Neutrophil (primary cell): ENCODE measurements around the gene ASAP3.
"Not testable (repeated sequence)": the region's sequence is repeated elsewhere in the genome, so short reads cannot be mapped to it uniquely, and the experiment has no call there.

Source experiments
- H3K27ac ChIP-seq: fragments of 200-600 bp; sonication (generic); 2 replicates; pipeline ENCODE4 v1.5.1; 2016; ENCODE audit warnings: mild to moderate bottlenecking, moderate library complexity
- H3K27me3 ChIP-seq: fragments of 200-600 bp; sonication (generic); 2 replicates; pipeline ENCODE4 v1.6.0; 2016; ENCODE audit warnings: mild to moderate bottlenecking
- H3K36me3 ChIP-seq: fragments of 200-600 bp; sonication (generic); 2 replicates; pipeline ENCODE4 v1.5.1; 2017
- H3K4me1 ChIP-seq, 2 experiments: fragments of 200-600 bp in 1 of 2; sonication (generic) in 1 of 2; 1 replicate in 1 of 2; 2 replicates in 1 of 2; pipeline versions ENCODE4 v1.5.1 to v1.6.1; 2013 to 2016; ENCODE audit warnings: low read depth in 1 of 2, low read length in 1 of 2, mild to moderate bottlenecking in 1 of 2, moderate library complexity in 1 of 2; ENCODE audit not compliant: control insufficient read depth in 1 of 2, insufficient read depth in 1 of 2
- H3K4me3 ChIP-seq, 2 experiments: fragments of 200-600 bp in 1 of 2; sonication (generic) in 1 of 2; 1 replicate in 1 of 2; 2 replicates in 1 of 2; pipeline ENCODE4 v1.5.1; 2013 to 2016; ENCODE audit warnings: low read depth in 1 of 2, low read length in 1 of 2, mild to moderate bottlenecking in 1 of 2, moderate library complexity in 1 of 2
- H3K9me3 ChIP-seq: fragments of 200-600 bp; sonication (generic); 2 replicates; pipeline ENCODE4 v1.5.1; 2016
- TF ChIP-seq, protein P1 (sequence below): fragments of 200-600 bp; sonication (generic); IDR thresholded peaks from 2 replicates; pipeline ENCODE4 v1.5.1; 2016; ENCODE audit warnings: antibody characterized with exemption

Gene ASAP3

DNA sequence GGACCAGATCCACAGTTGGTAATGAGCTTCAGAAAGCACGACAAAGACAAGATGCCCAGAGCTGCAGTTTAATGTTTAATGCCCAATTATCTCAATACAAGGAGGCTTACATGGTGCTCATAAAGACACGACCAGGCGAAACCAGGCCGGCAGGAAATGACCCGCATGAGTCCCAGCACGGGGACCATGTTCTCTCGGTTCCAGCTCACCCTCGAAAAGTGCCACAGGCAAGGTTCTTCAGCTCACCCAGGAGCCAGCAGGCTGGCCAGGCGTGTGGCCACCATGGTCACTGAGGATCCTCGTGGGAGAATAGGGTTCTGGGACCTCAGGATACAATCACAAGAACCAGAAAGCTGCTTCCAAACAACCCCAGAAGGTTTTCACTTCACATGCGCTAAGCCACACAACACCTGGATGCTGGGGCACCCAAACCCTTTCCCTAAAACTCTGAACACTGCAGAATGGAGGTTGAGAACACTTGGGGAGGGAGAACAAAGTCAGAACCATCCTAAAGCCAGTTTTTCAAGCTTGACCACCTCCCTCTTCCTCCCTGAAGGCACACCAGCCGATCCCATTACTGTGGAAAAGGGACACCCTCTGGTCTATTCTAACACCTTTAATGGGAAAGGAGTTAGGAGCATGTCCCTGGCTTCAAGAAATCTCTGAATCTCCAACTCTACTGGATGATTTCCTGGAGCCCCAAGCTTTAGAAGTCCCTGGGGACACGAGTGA is 22.6 kb upstream of the ASAP3 start:
- Histone ChIP-seq H3K27me3 (peaks cover 7% of the 10 kb centered on the region), H3K27ac (no peak overlapping the region), H3K4me1 (peaks cover 5 to 17% of the 10 kb centered on the region in 2 experiments), H3K9me3 (no peaks in the 10 kb centered on the region), H3K4me3 (no peak overlapping the region), H3K36me3 (peaks cover 25% of the 10 kb centered on the region)
- TF ChIP-seq, protein P1, sequence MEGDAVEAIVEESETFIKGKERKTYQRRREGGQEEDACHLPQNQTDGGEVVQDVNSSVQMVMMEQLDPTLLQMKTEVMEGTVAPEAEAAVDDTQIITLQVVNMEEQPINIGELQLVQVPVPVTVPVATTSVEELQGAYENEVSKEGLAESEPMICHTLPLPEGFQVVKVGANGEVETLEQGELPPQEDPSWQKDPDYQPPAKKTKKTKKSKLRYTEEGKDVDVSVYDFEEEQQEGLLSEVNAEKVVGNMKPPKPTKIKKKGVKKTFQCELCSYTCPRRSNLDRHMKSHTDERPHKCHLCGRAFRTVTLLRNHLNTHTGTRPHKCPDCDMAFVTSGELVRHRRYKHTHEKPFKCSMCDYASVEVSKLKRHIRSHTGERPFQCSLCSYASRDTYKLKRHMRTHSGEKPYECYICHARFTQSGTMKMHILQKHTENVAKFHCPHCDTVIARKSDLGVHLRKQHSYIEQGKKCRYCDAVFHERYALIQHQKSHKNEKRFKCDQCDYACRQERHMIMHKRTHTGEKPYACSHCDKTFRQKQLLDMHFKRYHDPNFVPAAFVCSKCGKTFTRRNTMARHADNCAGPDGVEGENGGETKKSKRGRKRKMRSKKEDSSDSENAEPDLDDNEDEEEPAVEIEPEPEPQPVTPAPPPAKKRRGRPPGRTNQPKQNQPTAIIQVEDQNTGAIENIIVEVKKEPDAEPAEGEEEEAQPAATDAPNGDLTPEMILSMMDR = no peak

DNA sequence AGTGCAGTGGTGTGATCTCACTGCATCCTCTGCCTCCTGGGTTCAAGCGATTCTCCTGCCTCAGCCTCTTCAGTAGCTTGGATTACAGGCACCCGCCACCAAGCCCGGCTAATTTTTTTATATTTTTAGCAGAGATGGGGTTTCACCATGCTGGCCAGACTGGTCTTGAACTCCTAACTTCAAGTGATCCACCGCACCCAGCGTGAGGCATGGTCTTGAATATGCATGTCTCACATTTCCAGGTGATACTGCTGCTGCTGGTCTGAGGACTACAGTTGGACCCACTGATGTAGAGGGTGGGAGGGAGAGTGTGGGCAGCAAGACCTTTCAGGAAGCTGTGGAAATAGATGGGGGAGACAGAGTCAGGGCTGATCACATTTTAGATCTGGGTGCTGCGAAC is 21.9 kb upstream of the ASAP3 start:
- Histone ChIP-seq H3K27ac (no peak overlapping the region), H3K4me3 (no peak overlapping the region), H3K4me1 (peaks cover 5 to 17% of the 10 kb centered on the region in 2 experiments), H3K9me3 (no peaks in the 10 kb centered on the region), H3K27me3 (peaks cover 7% of the 10 kb centered on the region), H3K36me3 (peaks cover 21% of the 10 kb centered on the region)
- TF ChIP-seq, protein P1 = no peak

GRCh38 chr1:23504156-23504555 is 20.2 kb upstream of the ASAP3 start:
- H3K27me3 ChIP-seq, H3K9me3 ChIP-seq, H3K4me3 ChIP-seq, H3K36me3 ChIP-seq, H3K27ac ChIP-seq: not testable (repeated sequence)
- peaks cover 5 to 17% of the 10 kb centered on the region in 2 experiments for H3K4me1 ChIP-seq

GRCh38 chr1:23502951-23503350 is 19.0 kb upstream of the ASAP3 start:
- peaks cover 5% of the 10 kb centered on the region for H3K36me3 ChIP-seq
- H3K27ac ChIP-seq = no peak overlapping the region
- H3K27me3 ChIP-seq = peaks cover 7% of the 10 kb centered on the region
- peaks cover 10 to 22% of the 10 kb centered on the region in 2 experiments for H3K4me1 ChIP-seq
- H3K9me3 ChIP-seq = no peaks in the 10 kb centered on the region
- no peak overlapping the region for H3K4me3 ChIP-seq
- TF ChIP-seq, protein P1 = no peak

DNA sequence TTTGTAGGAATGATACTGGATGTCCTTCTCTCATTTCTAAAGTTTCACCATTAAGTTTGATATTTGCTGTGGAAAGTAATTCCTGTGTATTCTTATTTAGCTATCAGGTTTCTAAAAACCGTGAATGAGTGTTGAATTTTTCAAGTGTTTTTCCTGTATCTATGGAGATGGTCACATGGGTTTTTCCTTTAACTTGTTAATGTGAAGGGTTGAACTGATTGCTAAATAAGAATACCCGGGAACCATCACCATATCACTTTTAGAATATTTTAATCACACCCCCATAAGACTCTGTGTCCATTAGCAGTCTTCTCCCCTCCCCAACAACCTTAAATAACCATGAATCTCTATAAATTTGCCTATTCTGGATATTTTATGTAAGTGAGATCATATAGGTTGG is 16.5 kb upstream of the ASAP3 start:
- Histone ChIP-seq H3K4me3 (no peak overlapping the region), H3K36me3 (no peaks in the 10 kb centered on the region), H3K27ac (no peak overlapping the region), H3K9me3 (no peaks in the 10 kb centered on the region), H3K4me1 (peaks cover 21 to 22% of the 10 kb centered on the region in 2 experiments), H3K27me3 (peaks cover 11% of the 10 kb centered on the region)
- TF ChIP-seq, protein P1 = no peak

- Histone ChIP-seq H3K4me3 (no peak overlapping the region), H3K27ac (peak overlapping the region; percentile 54), H3K4me1 (peaks cover 15% of the 10 kb centered on the region in 2 experiments), H3K36me3 (no peaks in the 10 kb centered on the region), H3K27me3 (peaks cover 32% of the 10 kb centered on the region), H3K9me3 (no peaks in the 10 kb centered on the region)
- TF ChIP-seq, protein P1 = no peak
Observed at GRCh38 chr1:23497777-23498439, 13.9 kb upstream of the ASAP3 start.
